Measurements from ENCODE around the gene SPTBN5.

DNA sequence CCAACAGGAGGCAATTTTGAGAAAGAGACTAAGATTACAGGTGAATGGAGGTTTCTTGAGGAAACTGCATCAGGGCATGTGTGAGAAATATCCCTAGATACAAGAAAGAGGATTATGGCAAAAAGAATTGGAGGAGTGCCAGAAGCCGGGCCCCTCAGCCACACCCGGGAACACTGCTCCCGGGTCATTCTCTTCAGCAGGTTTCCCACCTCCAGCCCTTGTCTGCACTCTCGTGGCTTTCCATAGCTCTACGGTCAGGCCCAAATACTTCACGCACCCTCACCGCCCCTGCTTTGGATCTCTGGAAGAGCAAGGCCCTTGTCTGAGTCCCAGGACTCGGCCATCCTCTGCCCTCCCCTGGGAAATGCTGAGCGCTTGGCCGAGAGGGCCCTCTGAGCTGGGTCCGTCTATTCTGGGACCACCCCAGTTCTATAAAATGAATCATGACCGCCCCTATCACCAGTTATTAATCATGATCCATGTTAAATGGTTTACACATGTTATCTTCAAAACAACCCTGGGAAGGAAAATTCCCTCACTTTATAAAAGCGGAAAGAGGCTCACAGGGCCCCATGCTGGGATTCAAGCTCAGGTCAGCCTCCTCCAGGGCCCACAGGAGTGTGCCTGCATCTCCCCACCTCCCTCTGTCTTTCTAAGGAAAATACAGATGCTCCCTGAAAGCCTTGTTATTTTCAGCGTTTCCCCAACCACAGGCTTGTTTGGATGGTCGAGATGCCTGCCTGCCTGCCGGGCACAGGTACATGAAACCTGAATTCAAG is 38.8 kb upstream of the SPTBN5 start:
- no peak for TF ChIP-seq TAF1 (IDR thresholded peaks at IDR 0.05; ENCODE audit: low read depth)
- TF ChIP-seq EZH2 (IDR thresholded peaks at IDR 0.05; ENCODE audit: borderline replicate concordance, insufficient read depth, low read length, poor library complexity, severe bottlenecking), result no peak
- TF ChIP-seq, protein P1, sequence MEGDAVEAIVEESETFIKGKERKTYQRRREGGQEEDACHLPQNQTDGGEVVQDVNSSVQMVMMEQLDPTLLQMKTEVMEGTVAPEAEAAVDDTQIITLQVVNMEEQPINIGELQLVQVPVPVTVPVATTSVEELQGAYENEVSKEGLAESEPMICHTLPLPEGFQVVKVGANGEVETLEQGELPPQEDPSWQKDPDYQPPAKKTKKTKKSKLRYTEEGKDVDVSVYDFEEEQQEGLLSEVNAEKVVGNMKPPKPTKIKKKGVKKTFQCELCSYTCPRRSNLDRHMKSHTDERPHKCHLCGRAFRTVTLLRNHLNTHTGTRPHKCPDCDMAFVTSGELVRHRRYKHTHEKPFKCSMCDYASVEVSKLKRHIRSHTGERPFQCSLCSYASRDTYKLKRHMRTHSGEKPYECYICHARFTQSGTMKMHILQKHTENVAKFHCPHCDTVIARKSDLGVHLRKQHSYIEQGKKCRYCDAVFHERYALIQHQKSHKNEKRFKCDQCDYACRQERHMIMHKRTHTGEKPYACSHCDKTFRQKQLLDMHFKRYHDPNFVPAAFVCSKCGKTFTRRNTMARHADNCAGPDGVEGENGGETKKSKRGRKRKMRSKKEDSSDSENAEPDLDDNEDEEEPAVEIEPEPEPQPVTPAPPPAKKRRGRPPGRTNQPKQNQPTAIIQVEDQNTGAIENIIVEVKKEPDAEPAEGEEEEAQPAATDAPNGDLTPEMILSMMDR (IDR thresholded peaks at IDR 0.05; ENCODE audit: poor library complexity, severe bottlenecking), result no peak
